HepG2 (cell line): Measurements from ENCODE around the gene SMIM45.

ENCODE experiments used
- ATAC-seq: fragments of 200-7000 bp; cut with Tn5 transposase; 3 replicates; pipeline ENCODE4 v1.9.1; 2020; ENCODE audit warnings: mild to moderate bottlenecking, moderate library complexity
- BruUV-seq: library from RNA; stranded (reverse); fragments of 400-500 nt; replicated peaks from 2 replicates; lab custom pipeline; 2021; lab: Mats Ljungman, UMichigan
- CTCF ChIA-PET: fragments of 300-600 bp; formaldehyde crosslinking; extraction: SDS; loops from one replicate; lab custom pipeline; 2021; ENCODE audit warnings: low total read pairs, inconsistent platforms, low intra/inter-chr PET ratio; lab: Yijun Ruan, JAX
- POLR2A ChIA-PET: fragments of 350-600 bp; sonication (Branson Sonifier 250); formaldehyde crosslinking; loops from one replicate; lab custom pipeline; 2020; ENCODE audit warnings: antibody characterized with exemption, inconsistent platforms; lab: Yijun Ruan, JAX
- DNase-seq: peaks from one replicate; pipeline ENCODE4 v3.0.0-alpha.2; 2015; ENCODE audit warnings: low spot score
- FAIRE-seq: peaks from 3 replicates; lab custom pipeline; 2011; peaks lifted over from hg19 to GRCh38; lab: Jason Lieb, UNC
- H2AFZ ChIP-seq: one replicate; pipeline ENCODE4 v1.6.1; 2011; ENCODE audit warnings: low read length, inconsistent platforms
- H3K27ac ChIP-seq: fragments of 300-600 bp; 3 replicates; pipeline ENCODE4 v1.8.0; 2011; ENCODE audit warnings: mixed run types, mild to moderate bottlenecking, mixed read lengths, low read length, inconsistent platforms; ENCODE audit not compliant: insufficient read depth; ENCODE audit errors: extremely low read length
- H3K27me3 ChIP-seq, 2 experiments: fragments of 200-600 bp in 1 of 2; 2 replicates in 1 of 2; 3 replicates in 1 of 2; pipeline versions ENCODE4 v1.6.0 to v1.8.0; 2011; ENCODE audit warnings: low read length in 2 of 2, mild to moderate bottlenecking in 2 of 2, moderate library complexity in 2 of 2, inconsistent platforms in 1 of 2; ENCODE audit not compliant: insufficient read depth in 2 of 2, control insufficient read depth in 1 of 2
- H3K36me3 ChIP-seq, 2 experiments: fragments of 200-600 bp in 1 of 2; replicated peaks in 1 of 2; 2 replicates in 1 of 2; 3 replicates in 1 of 2; pipeline versions ENCODE4 v1.5.1 to v1.8.0; 2011; ENCODE audit warnings: low read length in 2 of 2, inconsistent platforms in 1 of 2; ENCODE audit not compliant: insufficient read depth in 2 of 2, control insufficient read depth in 1 of 2
- H3K4me1 ChIP-seq: 2 replicates; pipeline ENCODE4 v1.5.1; 2012; ENCODE audit warnings: low read length, inconsistent platforms; ENCODE audit not compliant: insufficient read depth
- H3K4me2 ChIP-seq: 2 replicates; pipeline ENCODE4 v1.6.0; 2011; ENCODE audit warnings: low read depth, low read length, inconsistent platforms
- H3K4me3 ChIP-seq, 3 experiments: fragments of 200-600 bp in 1 of 3; sonication (generic), shearing (Covaris generic) in 1 of 3; replicated peaks in 1 of 3; 2 replicates each; pipeline ENCODE4 v1.5.1; 2011 to 2016; ENCODE audit warnings: low read length in 3 of 3, inconsistent platforms in 2 of 3, low read depth in 2 of 3, mild to moderate bottlenecking in 2 of 3, control low read depth in 1 of 3, mixed read lengths in 1 of 3; ENCODE audit not compliant: insufficient read depth in 1 of 3
- H3K79me2 ChIP-seq: one replicate; pipeline ENCODE4 v1.6.1; 2011; ENCODE audit warnings: low read length, inconsistent platforms; ENCODE audit not compliant: insufficient read depth
- H3K9ac ChIP-seq: 2 replicates; pipeline ENCODE4 v1.6.0; 2011; ENCODE audit warnings: mild to moderate bottlenecking, low read depth, low read length, inconsistent platforms; ENCODE audit not compliant: insufficient read depth
- H3K9me3 ChIP-seq: 2 replicates; pipeline ENCODE4 v1.5.1; 2012; ENCODE audit warnings: mild to moderate bottlenecking, low read length
- H4K20me1 ChIP-seq: 2 replicates; pipeline ENCODE4 v1.6.0; 2011; ENCODE audit warnings: inconsistent platforms, mild to moderate bottlenecking, low read length, moderate library complexity; ENCODE audit not compliant: insufficient read depth
- ARNTL ChIP-seq: sonication (generic); formaldehyde crosslinking; IDR thresholded peaks from 2 replicates; pipeline ENCODE4 v1.4.0; 2020; ENCODE audit warnings: mild to moderate bottlenecking, missing genetic modification reagents
- ATF2 ChIP-seq: sonication (generic); formaldehyde crosslinking; IDR thresholded peaks from 2 replicates; pipeline ENCODE4 v1.4.0; 2020; ENCODE audit warnings: missing genetic modification reagents
- CBX2 ChIP-seq, 2 experiments: fragments of 200-600 bp in 1 of 2; sonication (generic); formaldehyde crosslinking in 1 of 2; IDR thresholded peaks; 2 replicates each; pipeline versions ENCODE4 v1.7.0 to v1.8.1; 2018 to 2022; ENCODE audit warnings: low read depth in 2 of 2, low read length in 1 of 2, mild to moderate bottlenecking in 1 of 2, missing genetic modification reagents in 1 of 2
- NFE2L1 ChIP-seq: sonication (generic); formaldehyde crosslinking; IDR thresholded peaks from 2 replicates; pipeline ENCODE4 v1.4.0; 2020; ENCODE audit warnings: missing genetic modification reagents, mild to moderate bottlenecking, borderline replicate concordance
- NFIB ChIP-seq: sonication (generic); formaldehyde crosslinking; IDR thresholded peaks from 2 replicates; pipeline ENCODE4 v1.9.0; 2021; ENCODE audit warnings: missing genetic modification reagents, mild to moderate bottlenecking, borderline replicate concordance
- PAWR ChIP-seq: sonication (generic); formaldehyde crosslinking; IDR thresholded peaks from 2 replicates; pipeline ENCODE4 v1.4.0; 2020; ENCODE audit warnings: missing genetic modification reagents, mild to moderate bottlenecking, borderline replicate concordance
- POGZ ChIP-seq: sonication (generic); formaldehyde crosslinking; IDR thresholded peaks from 2 replicates; pipeline ENCODE4 v1.4.0; 2020; ENCODE audit warnings: mild to moderate bottlenecking, missing genetic modification reagents
- SOX5 ChIP-seq: IDR thresholded peaks from 2 replicates; pipeline ENCODE4 v1.6.1; 2016; ENCODE audit warnings: borderline replicate concordance
- U2AF2 ChIP-seq: fragments of 200-400 bp; formaldehyde crosslinking; IDR thresholded peaks from 2 replicates; pipeline ENCODE4 v1.6.1; 2017; ENCODE audit warnings: low read depth, mild to moderate bottlenecking, low read length
- ZBTB38 ChIP-seq: sonication (generic); formaldehyde crosslinking; IDR thresholded peaks from 2 replicates; pipeline ENCODE4 v1.5.1; 2020; ENCODE audit warnings: mild to moderate bottlenecking, missing genetic modification reagents
- ZNF260 ChIP-seq: sonication (generic); formaldehyde crosslinking; IDR thresholded peaks from 2 replicates; pipeline ENCODE4 v1.4.0; 2020; ENCODE audit warnings: missing genetic modification reagents, low read depth, mild to moderate bottlenecking, borderline replicate concordance
- ZNF382 ChIP-seq: sonication (generic); formaldehyde crosslinking; IDR thresholded peaks from 2 replicates; pipeline ENCODE4 v1.5.0; 2020; ENCODE audit warnings: missing genetic modification reagents, mild to moderate bottlenecking, borderline replicate concordance
- ZNF496 ChIP-seq: sonication (generic); formaldehyde crosslinking; IDR thresholded peaks from 2 replicates; pipeline ENCODE4 v1.8.1; 2023; ENCODE audit warnings: mild to moderate bottlenecking, moderate library complexity, missing genetic modification reagents; ENCODE audit not compliant: insufficient replicate concordance
- ZNF546 ChIP-seq: sonication (generic); formaldehyde crosslinking; conservative IDR thresholded peaks from 2 replicates; pipeline ENCODE4 v1.8.1; 2023; ENCODE audit warnings: mild to moderate bottlenecking, missing genetic modification reagents
- ZNF766 ChIP-seq: sonication (generic); formaldehyde crosslinking; IDR thresholded peaks from 2 replicates; pipeline ENCODE4 v1.5.0; 2020; ENCODE audit warnings: missing genetic modification reagents, borderline replicate concordance
- WGBS: methylation state at CpG from one replicate; pipeline ENCODE4 v1.1.6; 2017; ENCODE audit warnings: low lambda C conversion rate; 5-methylcytosine and 5-hydroxymethylcytosine counted together
- in situ Hi-C: cut with HindIII; loops from 2 replicates; pipeline ENCODE4 v1.10.0; 2017; ENCODE audit warnings: low pct_unique_long_range_greater_than_20kb; ENCODE audit not compliant: extremely low pct_ligation_motif_present
- intact Hi-C: fragments of 100-400 bp; cut with micrococcal nuclease; formaldehyde crosslinking; loops from one replicate; pipeline ENCODE4 v1.10.0; 2022; ENCODE audit not compliant: unreplicated experiment
- TF ChIP-seq, protein P1 (sequence below): sonication (generic); formaldehyde crosslinking; IDR thresholded peaks from 2 replicates; pipeline ENCODE4 v1.5.0; 2020; ENCODE audit warnings: missing genetic modification reagents
- TF ChIP-seq, protein P2 (sequence below): sonication (generic); formaldehyde crosslinking; IDR thresholded peaks from 2 replicates; pipeline ENCODE4 v1.4.0; 2020; ENCODE audit warnings: missing genetic modification reagents, borderline replicate concordance

SMIM45 gene

GRCh38 chr22:41996826-41997225 is 44.9 kb downstream of the SMIM45 start:
- POLR2A ChIA-PET, result no interaction called here
- Histone ChIP-seq H3K79me2 (no peaks in the 10 kb centered on the region), H3K4me1 (no peaks in the 10 kb centered on the region), H3K9ac (no peak overlapping the region), H3K36me3 (no peaks in the 10 kb centered on the region), H3K9me3 (no peaks in the 10 kb centered on the region), H2AFZ (no peak overlapping the region), H3K27me3 (peaks cover 3 to 27% of the 10 kb centered on the region in 2 experiments; a peak in 4 of 5 replicates), H3K4me3 (no peak overlapping the region), H4K20me1 (no peaks in the 10 kb centered on the region), H3K4me2 (no peak overlapping the region), H3K27ac (no peak overlapping the region)
- ATAC-seq (no peak), FAIRE-seq (no peak), DNase-seq (no peak)
- 55% methylated on average over 4 of the region's 5 CpGs for whole genome bisulfite sequencing
- CTCF ChIA-PET, result no interaction called here
- no TSS peak for BruUV-seq
- in situ Hi-C loops (no loop called here), intact Hi-C loops (no loop called here)
- TF ChIP-seq, protein P1, sequence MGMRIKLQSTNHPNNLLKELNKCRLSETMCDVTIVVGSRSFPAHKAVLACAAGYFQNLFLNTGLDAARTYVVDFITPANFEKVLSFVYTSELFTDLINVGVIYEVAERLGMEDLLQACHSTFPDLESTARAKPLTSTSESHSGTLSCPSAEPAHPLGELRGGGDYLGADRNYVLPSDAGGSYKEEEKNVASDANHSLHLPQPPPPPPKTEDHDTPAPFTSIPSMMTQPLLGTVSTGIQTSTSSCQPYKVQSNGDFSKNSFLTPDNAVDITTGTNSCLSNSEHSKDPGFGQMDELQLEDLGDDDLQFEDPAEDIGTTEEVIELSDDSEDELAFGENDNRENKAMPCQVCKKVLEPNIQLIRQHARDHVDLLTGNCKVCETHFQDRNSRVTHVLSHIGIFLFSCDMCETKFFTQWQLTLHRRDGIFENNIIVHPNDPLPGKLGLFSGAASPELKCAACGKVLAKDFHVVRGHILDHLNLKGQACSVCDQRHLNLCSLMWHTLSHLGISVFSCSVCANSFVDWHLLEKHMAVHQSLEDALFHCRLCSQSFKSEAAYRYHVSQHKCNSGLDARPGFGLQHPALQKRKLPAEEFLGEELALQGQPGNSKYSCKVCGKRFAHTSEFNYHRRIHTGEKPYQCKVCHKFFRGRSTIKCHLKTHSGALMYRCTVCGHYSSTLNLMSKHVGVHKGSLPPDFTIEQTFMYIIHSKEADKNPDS (CRISPR knock-in tag), result no peak
- no peak for TF ChIP-seq CBX2 (IDR thresholded peaks at IDR 0.05; ENCODE audit: low read depth, low read length)
- TF ChIP-seq CBX2 (CRISPR knock-in tag; IDR thresholded peaks at IDR 0.05; ENCODE audit: low read depth), result no peak
- no peak for TF ChIP-seq ZNF496 (CRISPR knock-in tag)
- no peak for TF ChIP-seq ZNF260 (CRISPR knock-in tag)
- TF ChIP-seq ARNTL (CRISPR knock-in tag), result no peak
- no peak for TF ChIP-seq U2AF2
- no peak for TF ChIP-seq POGZ (CRISPR knock-in tag)
- TF ChIP-seq, protein P2, sequence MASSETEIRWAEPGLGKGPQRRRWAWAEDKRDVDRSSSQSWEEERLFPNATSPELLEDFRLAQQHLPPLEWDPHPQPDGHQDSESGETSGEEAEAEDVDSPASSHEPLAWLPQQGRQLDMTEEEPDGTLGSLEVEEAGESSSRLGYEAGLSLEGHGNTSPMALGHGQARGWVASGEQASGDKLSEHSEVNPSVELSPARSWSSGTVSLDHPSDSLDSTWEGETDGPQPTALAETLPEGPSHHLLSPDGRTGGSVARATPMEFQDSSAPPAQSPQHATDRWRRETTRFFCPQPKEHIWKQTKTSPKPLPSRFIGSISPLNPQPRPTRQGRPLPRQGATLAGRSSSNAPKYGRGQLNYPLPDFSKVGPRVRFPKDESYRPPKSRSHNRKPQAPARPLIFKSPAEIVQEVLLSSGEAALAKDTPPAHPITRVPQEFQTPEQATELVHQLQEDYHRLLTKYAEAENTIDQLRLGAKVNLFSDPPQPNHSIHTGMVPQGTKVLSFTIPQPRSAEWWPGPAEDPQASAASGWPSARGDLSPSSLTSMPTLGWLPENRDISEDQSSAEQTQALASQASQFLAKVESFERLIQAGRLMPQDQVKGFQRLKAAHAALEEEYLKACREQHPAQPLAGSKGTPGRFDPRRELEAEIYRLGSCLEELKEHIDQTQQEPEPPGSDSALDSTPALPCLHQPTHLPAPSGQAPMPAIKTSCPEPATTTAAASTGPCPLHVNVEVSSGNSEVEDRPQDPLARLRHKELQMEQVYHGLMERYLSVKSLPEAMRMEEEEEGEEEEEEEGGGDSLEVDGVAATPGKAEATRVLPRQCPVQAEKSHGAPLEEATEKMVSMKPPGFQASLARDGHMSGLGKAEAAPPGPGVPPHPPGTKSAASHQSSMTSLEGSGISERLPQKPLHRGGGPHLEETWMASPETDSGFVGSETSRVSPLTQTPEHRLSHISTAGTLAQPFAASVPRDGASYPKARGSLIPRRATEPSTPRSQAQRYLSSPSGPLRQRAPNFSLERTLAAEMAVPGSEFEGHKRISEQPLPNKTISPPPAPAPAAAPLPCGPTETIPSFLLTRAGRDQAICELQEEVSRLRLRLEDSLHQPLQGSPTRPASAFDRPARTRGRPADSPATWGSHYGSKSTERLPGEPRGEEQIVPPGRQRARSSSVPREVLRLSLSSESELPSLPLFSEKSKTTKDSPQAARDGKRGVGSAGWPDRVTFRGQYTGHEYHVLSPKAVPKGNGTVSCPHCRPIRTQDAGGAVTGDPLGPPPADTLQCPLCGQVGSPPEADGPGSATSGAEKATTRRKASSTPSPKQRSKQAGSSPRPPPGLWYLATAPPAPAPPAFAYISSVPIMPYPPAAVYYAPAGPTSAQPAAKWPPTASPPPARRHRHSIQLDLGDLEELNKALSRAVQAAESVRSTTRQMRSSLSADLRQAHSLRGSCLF, result no peak
- TF ChIP-seq SOX5, result no peak
- no peak for TF ChIP-seq NFIB
- no peak for TF ChIP-seq NFE2L1 (CRISPR knock-in tag)
- TF ChIP-seq ATF2 (CRISPR knock-in tag), result no peak
- TF ChIP-seq ZNF382 (CRISPR knock-in tag), result no peak
- TF ChIP-seq PAWR (CRISPR knock-in tag), result no peak
- no peak for TF ChIP-seq ZNF766 (CRISPR knock-in tag)
- TF ChIP-seq ZNF546 (CRISPR knock-in tag), result no peak
- no peak for TF ChIP-seq ZBTB38 (CRISPR knock-in tag)
